Heart left ventricle (tissue), 13 donors: Measurements from ENCODE around the gene RPS16.
A peak's percentile ranks its signal among the peaks of the same experiment; 100 is the strongest.

Experiments
- CTCF ChIP-seq, 12 donors: fragments of 200-600 bp; sonication (generic) in 4 of 12; IDR thresholded peaks; one replicate each; pipeline versions ENCODE4 v1.5.0 to v1.8.0; 2018 to 2022; ENCODE audit warnings: antibody characterized with exemption in 12 of 12, mild to moderate bottlenecking in 5 of 12
- POLR2A ChIP-seq, 2 donors: fragments of 450-650 bp; IDR thresholded peaks; one replicate each; pipeline ENCODE4 v1.6.1; 2017; ENCODE audit warnings: antibody characterized with exemption in 2 of 2, mild to moderate bottlenecking in 2 of 2, moderate library complexity in 2 of 2
- donor health status: ischemic (EF 13 %, LVEDD 7.1; RV severe dilation, severe dysfunction).
- donor health status: DM: no; HTN: yes; CAD: no.
- donor health status: DM: no; HTN: no; CAD: no.
- donor health status: ischemic (EF 25% LVEDD 6.9; RV normal size, moderate dysfunction).
- donor health status: ischemic (EF 25% LVEDD 5.7; RV mildly dilated, moderate dysfunction).
- donor health status: ischemic (EF 35%, LVEDD 5.7; RV mildly dilated, moderate dysfunction).
- donor health status: nonischemic (EF 11% LVEDD 7.7; RV severe dilation, severe dysfunction).
- donor health status: DM: yes; HTN: yes; CAD: no.
- donor health status: PGD.
- donor health status: ischemic (EF 29% LVEDD 5.4; RV normal size, mild dysfunction).
- donor health status: nonischemic (EF 23%, LVEDD 6.1; RV moderate dilation, normal function).

- TF ChIP-seq CTCF (IDR thresholded peaks at IDR 0.05) (no peak), POLR2A (IDR thresholded peaks at IDR 0.05) (peak in 1 of 2 donors; percentile 87)
Measured at GRCh38 chr19:39403331-39404312, 32.1 kb downstream of the RPS16 start.
